Liver (tissue), 3 donors: Measurements from ENCODE around the gene PHLDA2.

ENCODE experiments used
- ATF3 ChIP-seq: IDR thresholded peaks from 2 replicates; pipeline ENCODE4 v1.6.1; 2016; ENCODE audit warnings: antibody characterized with exemption
- CTCF ChIP-seq: fragments of 150-350 bp; IDR thresholded peaks from 2 replicates; pipeline ENCODE4 v1.5.1; 2017; ENCODE audit warnings: improper control_type of control experiment, low read depth, low read length; ENCODE audit not compliant: missing input control
- EGR1 ChIP-seq, 2 donors: IDR thresholded peaks; 2 replicates each; pipeline ENCODE4 v1.6.1; 2016 to 2018; ENCODE audit warnings: antibody characterized with exemption in 2 of 2, low read depth in 2 of 2
- FOXA1 ChIP-seq: IDR thresholded peaks from 2 replicates; pipeline ENCODE4 v1.6.1; 2016; ENCODE audit warnings: antibody characterized with exemption
- GABPA ChIP-seq, 2 donors: IDR thresholded peaks in 1 of 2; conservative IDR thresholded peaks in 1 of 2; 2 replicates each; pipeline ENCODE4 v1.6.1; 2016; ENCODE audit warnings: antibody characterized with exemption in 2 of 2, mild to moderate bottlenecking in 1 of 2, moderate library complexity in 1 of 2
- MAX ChIP-seq: IDR thresholded peaks from 2 replicates; pipeline ENCODE4 v1.6.1; 2016; ENCODE audit warnings: antibody characterized with exemption
- RAD21 ChIP-seq, 2 donors: IDR thresholded peaks; 2 replicates each; pipeline ENCODE4 v1.6.1; 2016; ENCODE audit warnings: antibody characterized with exemption in 2 of 2, mild to moderate bottlenecking in 2 of 2
- REST ChIP-seq: IDR thresholded peaks from 2 replicates; pipeline ENCODE4 v1.6.1; 2016; ENCODE audit warnings: antibody characterized with exemption, mild to moderate bottlenecking
- RXRA ChIP-seq, 2 donors: IDR thresholded peaks; 2 replicates each; pipeline ENCODE4 v1.6.1; 2017 to 2018; ENCODE audit warnings: antibody characterized with exemption in 2 of 2, mild to moderate bottlenecking in 1 of 2
- SP1 ChIP-seq: IDR thresholded peaks from 2 replicates; pipeline ENCODE4 v1.6.1; 2018; ENCODE audit warnings: antibody characterized with exemption, mild to moderate bottlenecking
- YY1 ChIP-seq: IDR thresholded peaks from 2 replicates; pipeline ENCODE4 v1.6.1; 2016; ENCODE audit warnings: antibody characterized with exemption, mild to moderate bottlenecking
- donor health status: healthy.
- donor health status: healthy.

- no peak for TF ChIP-seq CTCF
- no peak for TF ChIP-seq MAX
- no peak for TF ChIP-seq REST
- TF ChIP-seq EGR1 (IDR thresholded peaks at IDR 0.05; ENCODE audit: low read depth in 2 of 2): no peak
- no peak for TF ChIP-seq YY1
- TF ChIP-seq FOXA1: no peak
- no peak for TF ChIP-seq RAD21 (IDR thresholded peaks at IDR 0.05)
- no peak for TF ChIP-seq RXRA (IDR thresholded peaks at IDR 0.05)
- no peak for TF ChIP-seq GABPA (IDR thresholded peaks at IDR 0.05 in 1 of 2, conservative IDR thresholded peaks at IDR 0.05 in 1 of 2)
- no peak for TF ChIP-seq ATF3
- no peak for TF ChIP-seq SP1
Measured at GRCh38 chr11:2963761-2964160, 34.5 kb upstream of the PHLDA2 start.
